Fibroblast of lung (primary cell): ENCODE measurements around the gene GNL2. TPM values are rescaled to one million over a fixed set of nuclear protein-coding genes. Genes with fewer than 3 reads are reported as not detected.

Experiments used
- DNase-seq, 2 donors: peaks; one replicate each; pipeline versions ENCODE4 v3.0.0 to v3.0.0-alpha.2; 2010; ENCODE audit warnings: low read depth in 2 of 2
- H2AFZ ChIP-seq: 2 replicates; pipeline ENCODE4 v1.5.1; 2012; ENCODE audit warnings: low read length, control low read depth, inconsistent platforms
- H3K27ac ChIP-seq: 2 replicates; pipeline ENCODE4 v1.5.1; 2011; ENCODE audit warnings: low read length, control low read depth; ENCODE audit not compliant: insufficient read depth
- H3K27me3 ChIP-seq: 2 replicates; pipeline ENCODE4 v1.5.1; 2011; ENCODE audit warnings: mild to moderate bottlenecking, low read length; ENCODE audit not compliant: control insufficient read depth, insufficient read depth
- H3K36me3 ChIP-seq: 2 replicates; pipeline ENCODE4 v1.5.1; 2011; ENCODE audit warnings: low read length; ENCODE audit not compliant: control insufficient read depth, insufficient read depth
- H3K4me1 ChIP-seq: 2 replicates; pipeline ENCODE4 v1.5.1; 2011; ENCODE audit warnings: low read length; ENCODE audit not compliant: control insufficient read depth, insufficient read depth; ENCODE audit errors: extremely low read depth
- H3K4me2 ChIP-seq: 2 replicates; pipeline ENCODE4 v1.5.1; 2011; ENCODE audit warnings: low read length, control low read depth; ENCODE audit not compliant: insufficient read depth; ENCODE audit errors: extremely low read depth
- H3K4me3 ChIP-seq, 4 experiments: fragments of 200-600 bp in 1 of 4; sonication (generic) in 1 of 4; replicated peaks in 1 of 4; 2 replicates each; pipeline ENCODE4 v1.5.1; 2011 to 2016; ENCODE audit warnings: low read length in 4 of 4, low read depth in 3 of 4, mild to moderate bottlenecking in 3 of 4, control low read depth in 2 of 4, inconsistent platforms in 1 of 4, mixed read lengths in 1 of 4; ENCODE audit not compliant: insufficient read depth in 1 of 4; ENCODE audit errors: control extremely low read depth in 1 of 4
- H3K79me2 ChIP-seq: 2 replicates; pipeline ENCODE4 v1.5.1; 2012; ENCODE audit warnings: mild to moderate bottlenecking, low read length, inconsistent platforms; ENCODE audit not compliant: control insufficient read depth, insufficient read depth
- H3K9ac ChIP-seq: 2 replicates; pipeline ENCODE4 v1.5.1; 2011; ENCODE audit warnings: mild to moderate bottlenecking, low read length, control low read depth; ENCODE audit not compliant: insufficient read depth
- H3K9me3 ChIP-seq: 2 replicates; pipeline ENCODE4 v1.5.1; 2012; ENCODE audit warnings: low read depth, low read length; ENCODE audit not compliant: control insufficient read depth, insufficient read depth
- H4K20me1 ChIP-seq: 2 replicates; pipeline ENCODE4 v1.5.1; 2011; ENCODE audit warnings: low read length; ENCODE audit not compliant: control insufficient read depth, insufficient read depth; ENCODE audit errors: extremely low read depth
- EZH2 ChIP-seq: IDR thresholded peaks from 2 replicates; pipeline ENCODE4 v1.5.1; 2012; ENCODE audit warnings: low read length, control low read depth, mild to moderate bottlenecking; ENCODE audit errors: missing control alignments
- polyA plus RNA-seq, 2 donors: library from polyadenylated mRNA; depleted of rRNA in 1 of 2; stranded (reverse) in 1 of 2; unstranded in 1 of 2; fragments of >200 nt; gene quantifications; 2 replicates each; pipeline ENCODE4 v1.2.1, GENCODE V29; 2011 to 2012; ENCODE audit warnings: missing spikeins in 1 of 2
- total RNA-seq: library from RNA; depleted of rRNA; stranded (reverse); fragments of >200 nt; gene quantifications from 2 replicates; pipeline ENCODE4 v1.2.1, GENCODE V29; 2014
- TF ChIP-seq, protein P1 (sequence below), 2 donors: IDR thresholded peaks in 1 of 2; conservative IDR thresholded peaks in 1 of 2; 1 replicate in 1 of 2; 2 replicates in 1 of 2; pipeline ENCODE4 v1.5.1; 2011 to 2012; ENCODE audit warnings: low read length in 2 of 2, control low read depth in 1 of 2, inconsistent platforms in 1 of 2, low read depth in 1 of 2, mild to moderate bottlenecking in 1 of 2

GNL2 gene
- total and polyA plus RNA-seq, 2 donors (not counting 1 experiment from before 2014, with no cell fraction given): 50.0 to 73.3 TPM

DNA sequence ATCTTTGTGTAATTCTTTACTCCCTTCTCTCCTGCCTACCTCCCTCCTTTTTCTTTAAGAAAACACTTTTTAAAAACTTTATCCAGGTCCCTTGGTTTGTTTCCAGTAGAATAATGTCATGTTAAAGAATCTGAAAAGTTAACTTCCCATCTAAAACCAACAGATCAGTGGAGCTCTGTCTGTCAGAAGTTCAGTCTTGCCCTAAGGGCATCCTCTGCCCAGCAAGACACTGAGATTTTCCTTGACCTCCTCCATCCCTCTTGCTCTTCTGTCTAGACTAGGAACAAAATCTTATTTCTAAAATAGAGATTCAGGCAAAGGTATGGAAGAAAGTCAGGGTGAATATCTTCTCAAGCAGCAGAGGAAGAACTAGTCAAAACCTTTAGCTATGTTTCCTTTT lies 5.7 kb upstream of the GNL2 start:
- no peak overlapping the region for H3K4me2 ChIP-seq
- H3K4me1 ChIP-seq: no peaks in the 10 kb centered on the region
- no peak overlapping the region for H3K9ac ChIP-seq
- H3K9me3 ChIP-seq: no peaks in the 10 kb centered on the region
- no peaks in the 10 kb centered on the region for H4K20me1 ChIP-seq
- H3K27ac ChIP-seq: no peak overlapping the region
- no peaks in the 10 kb centered on the region for H3K36me3 ChIP-seq
- H2AFZ ChIP-seq: no peak overlapping the region
- H3K79me2 ChIP-seq: no peaks in the 10 kb centered on the region
- H3K4me3 ChIP-seq: no peak overlapping the region
- no peaks in the 10 kb centered on the region for H3K27me3 ChIP-seq
- DNase-seq: no peak
- TF ChIP-seq EZH2: no peak
- TF ChIP-seq, protein P1, sequence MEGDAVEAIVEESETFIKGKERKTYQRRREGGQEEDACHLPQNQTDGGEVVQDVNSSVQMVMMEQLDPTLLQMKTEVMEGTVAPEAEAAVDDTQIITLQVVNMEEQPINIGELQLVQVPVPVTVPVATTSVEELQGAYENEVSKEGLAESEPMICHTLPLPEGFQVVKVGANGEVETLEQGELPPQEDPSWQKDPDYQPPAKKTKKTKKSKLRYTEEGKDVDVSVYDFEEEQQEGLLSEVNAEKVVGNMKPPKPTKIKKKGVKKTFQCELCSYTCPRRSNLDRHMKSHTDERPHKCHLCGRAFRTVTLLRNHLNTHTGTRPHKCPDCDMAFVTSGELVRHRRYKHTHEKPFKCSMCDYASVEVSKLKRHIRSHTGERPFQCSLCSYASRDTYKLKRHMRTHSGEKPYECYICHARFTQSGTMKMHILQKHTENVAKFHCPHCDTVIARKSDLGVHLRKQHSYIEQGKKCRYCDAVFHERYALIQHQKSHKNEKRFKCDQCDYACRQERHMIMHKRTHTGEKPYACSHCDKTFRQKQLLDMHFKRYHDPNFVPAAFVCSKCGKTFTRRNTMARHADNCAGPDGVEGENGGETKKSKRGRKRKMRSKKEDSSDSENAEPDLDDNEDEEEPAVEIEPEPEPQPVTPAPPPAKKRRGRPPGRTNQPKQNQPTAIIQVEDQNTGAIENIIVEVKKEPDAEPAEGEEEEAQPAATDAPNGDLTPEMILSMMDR (conservative IDR thresholded peaks at IDR 0.05 in 1 of 2, IDR thresholded peaks at IDR 0.05 in 1 of 2; ENCODE audit: low read depth in 1 of 2, low read length in 2 of 2): no peak

DNA sequence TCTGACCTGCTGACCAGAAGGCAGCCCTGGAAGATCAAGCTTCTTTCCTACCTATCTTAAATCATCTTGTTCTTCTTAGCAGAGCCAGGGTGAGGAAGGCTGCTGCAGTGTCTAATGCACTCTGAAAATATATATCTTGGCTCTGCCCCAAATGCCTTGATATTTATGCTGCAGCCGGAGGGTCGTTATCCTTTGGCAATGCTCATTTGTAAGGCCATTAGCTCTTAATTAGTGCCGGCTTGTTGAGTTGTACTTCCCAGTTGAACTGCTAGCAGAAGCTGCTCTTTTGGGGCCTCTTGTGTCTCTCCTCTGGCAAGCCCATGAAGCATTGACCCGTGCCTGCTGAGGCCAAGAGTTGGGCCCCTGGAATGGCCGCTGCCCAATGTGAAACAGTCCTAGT lies 4.2 kb upstream of the GNL2 start:
- H3K4me1 ChIP-seq: peaks cover 2% of the 10 kb centered on the region
- no peak overlapping the region for H3K4me2 ChIP-seq
- no peaks in the 10 kb centered on the region for H3K36me3 ChIP-seq
- H3K27me3 ChIP-seq: no peaks in the 10 kb centered on the region
- H3K27ac ChIP-seq: no peak overlapping the region
- no peak overlapping the region for H2AFZ ChIP-seq
- H4K20me1 ChIP-seq: no peaks in the 10 kb centered on the region
- H3K9ac ChIP-seq: no peak overlapping the region
- no peaks in the 10 kb centered on the region for H3K9me3 ChIP-seq
- peaks cover 8% of the 10 kb centered on the region for H3K79me2 ChIP-seq
- TF ChIP-seq, protein P1 (conservative IDR thresholded peaks at IDR 0.05 in 1 of 2, IDR thresholded peaks at IDR 0.05 in 1 of 2; ENCODE audit: low read depth in 1 of 2, low read length in 2 of 2): no peak
- TF ChIP-seq EZH2: no peak
- no peak overlapping the region for H3K4me3 ChIP-seq
- no peak for DNase-seq

DNA sequence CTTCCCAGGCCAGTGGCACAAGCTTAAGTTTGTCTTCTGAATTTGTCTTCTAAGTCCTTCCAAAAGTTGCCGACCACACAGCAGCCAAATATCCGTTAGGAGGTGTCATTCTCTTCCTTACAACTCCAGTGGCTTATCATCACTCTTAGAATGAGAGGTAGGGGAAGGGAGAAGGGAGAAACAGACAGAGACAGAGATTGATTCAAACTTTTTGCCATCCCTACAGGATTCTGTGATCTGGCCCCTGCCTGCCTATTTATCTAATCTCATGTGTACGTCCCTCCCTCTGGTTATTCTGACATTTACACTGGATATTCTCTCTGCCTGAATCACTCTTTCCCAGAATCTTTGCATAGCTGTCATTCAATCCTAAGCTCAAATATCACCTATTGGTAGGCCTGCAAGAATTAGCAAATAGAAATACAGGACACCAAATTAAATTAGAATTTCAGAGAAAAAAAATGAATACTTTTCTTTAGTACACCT lies 488 bp upstream of the GNL2 start:
- Histone ChIP-seq H2AFZ (peak overlapping the region; percentile 93), H3K36me3 (peaks cover 6% of the 10 kb centered on the region), H3K27me3 (no peaks in the 10 kb centered on the region), H3K4me3 (peak overlapping the region; percentile 66 to 100 (median 94)), H3K79me2 (peaks cover 39% of the 10 kb centered on the region), H3K4me1 (peaks cover 2% of the 10 kb centered on the region), H4K20me1 (no peaks in the 10 kb centered on the region), H3K27ac (peak overlapping the region; percentile 99), H3K9ac (peak overlapping the region; percentile 96), H3K9me3 (no peaks in the 10 kb centered on the region), H3K4me2 (peak overlapping the region; percentile 96)
- no peak for TF ChIP-seq EZH2
- TF ChIP-seq, protein P1 (conservative IDR thresholded peaks at IDR 0.05 in 1 of 2, IDR thresholded peaks at IDR 0.05 in 1 of 2; ENCODE audit: low read depth in 1 of 2, low read length in 2 of 2): no peak
- peak in 1 of 2 donors; percentile 13 for DNase-seq
